H1 (cell line): Measurements from ENCODE around the gene LRIT2. TPM values are rescaled to one million over a fixed set of nuclear protein-coding genes. Genes with fewer than 3 reads are reported as not detected.

Experiments
- CTCF ChIA-PET: fragments of 300-600 bp; sonication (Branson Sonifier 250); formaldehyde crosslinking; loops from one replicate; lab custom pipeline; 2021; ENCODE audit not compliant: partially characterized antibody; lab: Charles Lee
- POLR2A ChIA-PET: fragments of 300-600 bp; sonication (Branson Sonifier 250); formaldehyde crosslinking; loops from one replicate; lab custom pipeline; 2021; ENCODE audit warnings: inconsistent platforms; ENCODE audit not compliant: partially characterized antibody; lab: Charles Lee
- DNase-seq, 2 experiments: peaks; one replicate each; pipeline versions ENCODE4 v3.0.0 to v3.0.0-alpha.2; 2010 to 2022; ENCODE audit warnings: low spot score in 2 of 2, low read depth in 1 of 2, mixed read lengths in 1 of 2
- FAIRE-seq: peaks from 2 replicates; lab custom pipeline; 2011; peaks lifted over from hg19 to GRCh38; lab: Jason Lieb, UNC
- H2AFZ ChIP-seq: 2 replicates; pipeline ENCODE4 v1.8.1; 2012; ENCODE audit warnings: low read length, inconsistent platforms
- H2AK5ac ChIP-seq: 2 replicates; pipeline ENCODE4 v1.6.1; 2013; ENCODE audit warnings: low read depth, low read length
- H2BK120ac ChIP-seq: replicated peaks from 2 replicates; pipeline ENCODE3; 2013; ENCODE audit warnings: low read depth, low read length, inconsistent platforms
- H2BK12ac ChIP-seq: 2 replicates; pipeline ENCODE4 v1.6.1; 2013; ENCODE audit warnings: low read depth, low read length
- H2BK15ac ChIP-seq: 2 replicates; pipeline ENCODE4 v1.6.1; 2013; ENCODE audit warnings: low read length
- H2BK20ac ChIP-seq: 2 replicates; pipeline ENCODE4 v1.6.1; 2013; ENCODE audit warnings: low read length
- H2BK5ac ChIP-seq: 2 replicates; pipeline ENCODE4 v1.6.1; 2013; ENCODE audit warnings: low read depth, low read length
- H3K14ac ChIP-seq: 2 replicates; pipeline ENCODE4 v1.6.1; 2013; ENCODE audit warnings: inconsistent platforms; ENCODE audit not compliant: insufficient read length
- H3K18ac ChIP-seq: 2 replicates; pipeline ENCODE4 v1.6.1; 2013; ENCODE audit warnings: low read length; ENCODE audit errors: extremely low read depth
- H3K23ac ChIP-seq: 2 replicates; pipeline ENCODE4 v1.6.1; 2013; ENCODE audit warnings: inconsistent platforms; ENCODE audit not compliant: insufficient read length
- H3K23me2 ChIP-seq: 2 replicates; pipeline ENCODE4 v1.6.1; 2013; ENCODE audit warnings: low read depth, low read length
- H3K27ac ChIP-seq: 2 replicates; pipeline ENCODE4 v1.6.1; 2011; ENCODE audit warnings: low read depth, low read length, inconsistent platforms
- H3K27me3 ChIP-seq, 4 experiments: replicated peaks in 1 of 4; 1 replicate in 1 of 4; 2 replicates in 3 of 4; pipeline versions ENCODE4 v1.6.1 to v1.8.1; 2011 to 2013; ENCODE audit warnings: low read length in 3 of 4, mild to moderate bottlenecking in 3 of 4, inconsistent platforms in 2 of 4, mixed read lengths in 2 of 4, moderate library complexity in 1 of 4; ENCODE audit not compliant: control insufficient read depth in 3 of 4, insufficient read depth in 3 of 4; ENCODE audit errors: extremely low read depth in 1 of 4
- H3K36me3 ChIP-seq, 4 experiments: 2 replicates each; pipeline versions ENCODE4 v1.6.1 to v1.8.1; 2011 to 2013; ENCODE audit warnings: mild to moderate bottlenecking in 4 of 4, low read length in 3 of 4, moderate library complexity in 2 of 4, control low read depth in 1 of 4, inconsistent platforms in 1 of 4; ENCODE audit not compliant: insufficient read depth in 4 of 4, control insufficient read depth in 2 of 4
- H3K4ac ChIP-seq: replicated peaks from 2 replicates; pipeline ENCODE3; 2013; ENCODE audit warnings: low read length, low read depth, mixed read lengths, inconsistent platforms; ENCODE audit not compliant: insufficient read length
- H3K4me1 ChIP-seq, 4 experiments: replicated peaks in 1 of 4; 1 replicate in 1 of 4; 2 replicates in 3 of 4; pipeline versions ENCODE4 v1.6.1 to v1.8.1; 2011 to 2013; ENCODE audit warnings: low read length in 3 of 4, inconsistent platforms in 2 of 4, mixed read lengths in 1 of 4; ENCODE audit not compliant: insufficient read depth in 4 of 4, control insufficient read depth in 3 of 4
- H3K4me2 ChIP-seq, 2 experiments: 2 replicates each; pipeline versions ENCODE4 v1.6.1 to v1.8.1; 2011 to 2013; ENCODE audit warnings: low read depth in 2 of 2, low read length in 2 of 2, control low read depth in 1 of 2, inconsistent platforms in 1 of 2, mild to moderate bottlenecking in 1 of 2; ENCODE audit not compliant: insufficient read depth in 1 of 2
- H3K4me3 ChIP-seq, 4 experiments: fragments of 200-600, 300-600 bp in 1 of 4; sonication (generic), shearing (Covaris generic), sonication (Bioruptor Twin) in 1 of 4; 2 replicates each; pipeline versions ENCODE4 v1.5.1 to v1.8.1; 2011 to 2016; ENCODE audit warnings: low read length in 4 of 4, low read depth in 3 of 4, control low read depth in 2 of 4, inconsistent platforms in 2 of 4, mild to moderate bottlenecking in 2 of 4, mixed read lengths in 1 of 4, moderate library complexity in 1 of 4; ENCODE audit not compliant: insufficient read depth in 2 of 4; ENCODE audit errors: extremely low read depth in 1 of 4
- H3K56ac ChIP-seq: replicated peaks from 2 replicates; pipeline ENCODE3; 2013; ENCODE audit warnings: low read depth, mild to moderate bottlenecking, mixed read lengths, low read length, inconsistent platforms; ENCODE audit not compliant: insufficient read length
- H3K79me1 ChIP-seq: 2 replicates; pipeline ENCODE4 v1.6.1; 2013; ENCODE audit warnings: low read depth, low read length, control low read depth
- H3K79me2 ChIP-seq, 2 experiments: 2 replicates each; pipeline versions ENCODE4 v1.6.1 to v1.8.1; 2012 to 2013; ENCODE audit warnings: low read length in 2 of 2, mild to moderate bottlenecking in 2 of 2, inconsistent platforms in 1 of 2; ENCODE audit not compliant: insufficient read depth in 2 of 2, control insufficient read depth in 1 of 2
- H3K9ac ChIP-seq, 4 experiments: replicated peaks in 1 of 4; 1 replicate in 1 of 4; 2 replicates in 3 of 4; pipeline versions ENCODE4 v1.6.1 to v1.8.1; 2011 to 2013; ENCODE audit warnings: low read depth in 3 of 4, low read length in 3 of 4, control low read depth in 2 of 4, mild to moderate bottlenecking in 2 of 4, moderate library complexity in 2 of 4, inconsistent platforms in 1 of 4; ENCODE audit errors: extremely low read depth in 1 of 4
- H3K9me3 ChIP-seq, 2 experiments: 2 replicates each; pipeline versions ENCODE4 v1.6.1 to v1.8.1; 2012 to 2013; ENCODE audit warnings: mild to moderate bottlenecking in 2 of 2, moderate library complexity in 2 of 2, control low read depth in 1 of 2, inconsistent platforms in 1 of 2, low read depth in 1 of 2, low read length in 1 of 2, mixed read lengths in 1 of 2; ENCODE audit not compliant: insufficient read depth in 2 of 2
- H4K20me1 ChIP-seq, 2 experiments: replicated peaks in 1 of 2; 2 replicates each; pipeline versions ENCODE3 to v1.8.1; 2011 to 2013; ENCODE audit warnings: inconsistent platforms in 2 of 2, low read length in 2 of 2, mild to moderate bottlenecking in 1 of 2; ENCODE audit not compliant: insufficient read depth in 2 of 2, control insufficient read depth in 1 of 2
- H4K5ac ChIP-seq: 2 replicates; pipeline ENCODE4 v1.6.1; 2013; ENCODE audit warnings: low read length, low read depth, mixed read lengths, inconsistent platforms; ENCODE audit not compliant: insufficient read length
- H4K8ac ChIP-seq: 2 replicates; pipeline ENCODE4 v1.8.0; 2013; ENCODE audit warnings: mild to moderate bottlenecking, moderate library complexity, low read length, inconsistent platforms; ENCODE audit not compliant: insufficient read depth; ENCODE audit errors: extremely low read depth
- H4K91ac ChIP-seq: replicated peaks from 2 replicates; pipeline ENCODE3; 2013; ENCODE audit warnings: low read length, mixed read lengths, inconsistent platforms; ENCODE audit not compliant: insufficient read length
- EGR1 ChIP-seq: IDR thresholded peaks from 2 replicates; pipeline ENCODE4 v1.6.1; 2011; ENCODE audit warnings: low read depth, low read length, borderline replicate concordance
- EP300 ChIP-seq, 2 experiments: IDR thresholded peaks; 1 replicate in 1 of 2; 2 replicates in 1 of 2; pipeline ENCODE4 v1.6.1; 2011 to 2012; ENCODE audit warnings: low read depth in 2 of 2, low read length in 2 of 2, mild to moderate bottlenecking in 2 of 2, borderline replicate concordance in 1 of 2, inconsistent platforms in 1 of 2, moderate library complexity in 1 of 2
- SIRT6 ChIP-seq: IDR thresholded peaks from one replicate; pipeline ENCODE4 v1.7.1; 2012; ENCODE audit warnings: low read length, inconsistent platforms
- TAF1 ChIP-seq: IDR thresholded peaks from 2 replicates; pipeline ENCODE4 v1.6.1; 2011; ENCODE audit warnings: mild to moderate bottlenecking, low read depth, low read length
- WGBS, 2 experiments: shearing (Covaris generic) in 1 of 2; methylation state at CpG; one replicate each; pipeline versions ENCODE4 v1.1.6 to v1.1.7; 2013 to 2015; ENCODE audit warnings: low lambda C conversion rate in 2 of 2, mixed read lengths in 2 of 2, inconsistent platforms in 1 of 2, low coverage in 1 of 2, missing lambda C conversion rate in 1 of 2; ENCODE audit not compliant: insufficient replicate concordance in 2 of 2, insufficient coverage in 1 of 2, insufficient read length in 1 of 2; ENCODE audit errors: extremely low coverage in 1 of 2, missing lambda C conversion rate in 1 of 2; 5-methylcytosine and 5-hydroxymethylcytosine counted together
- polyA plus RNA-seq, 7 experiments: library from polyadenylated mRNA; depleted of rRNA in 3 of 7; stranded (reverse) in 5 of 7; unstranded in 2 of 7; fragments of >200 nt in 5 of 7; fragments of 200-250 nt in 2 of 7; gene quantifications; 1 replicate in 5 of 7; 2 replicates in 1 of 7; 4 replicates in 1 of 7; pipeline versions ENCODE4 v1.2.1 to v1.2.3, GENCODE V29; 2011 to 2013; ENCODE audit warnings: missing spikeins in 2 of 7, mixed read lengths in 2 of 7
- total RNA-seq: library from RNA; stranded (reverse); fragmentation: NEBNext Ultra II Directional; extraction: Animal tissue kit (Norgen Biotek cat#: 25700); gene quantifications from 2 replicates; pipeline ENCODE4 v1.2.1, GENCODE V29; 2021

LRIT2 gene
- total and polyA plus RNA-seq, 2 of the 8 experiments (the other 6 are each of a cell fraction or from before 2014, with no cell fraction given): not detected

DNA sequence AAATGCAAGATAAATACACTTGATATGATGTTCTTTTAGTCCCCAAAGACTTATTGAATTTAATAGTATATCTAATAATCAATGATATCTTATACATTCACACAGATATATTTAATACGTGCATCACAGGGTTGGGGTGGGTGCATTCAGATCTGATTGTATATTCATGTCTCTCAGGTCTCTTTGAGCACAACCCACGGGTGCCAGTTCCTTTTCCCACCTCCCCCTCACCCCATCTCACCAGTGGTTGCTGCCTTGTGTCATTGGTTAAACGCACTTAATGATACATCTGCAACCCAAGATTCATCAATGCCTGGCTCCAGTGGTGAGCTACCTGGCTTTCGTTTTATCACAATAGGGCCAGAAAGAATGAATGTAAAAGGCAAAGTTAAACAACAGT, 9.8 kb upstream of the LRIT2 start:
- no peak overlapping the region for H2BK5ac ChIP-seq
- WGBS, 2 experiments: 84% methylated on average over 4 of the region's 4 CpGs; no CpG with 5 or more reads in 1 of the 2 experiments
- H4K5ac ChIP-seq: no peak overlapping the region
- no peak overlapping the region for H3K4me2 ChIP-seq
- no peak overlapping the region for H2BK120ac ChIP-seq
- no peaks in the 10 kb centered on the region for H3K79me1 ChIP-seq
- ChIA-PET POLR2A (no interaction called here), CTCF (interaction anchor here (1.0 to 3.1 kb wide), 3 partner anchors 12 to 305 kb away, joined by 3 to 44 read pairs (median 5); partner anchors contain the start of gene RGR)
- no peak overlapping the region for H2AFZ ChIP-seq
- H3K4me3 ChIP-seq: no peak overlapping the region
- H2BK12ac ChIP-seq: no peak overlapping the region
- TF ChIP-seq EGR1: no peak
- no peak for TF ChIP-seq EP300 (IDR thresholded peaks at IDR 0.05; ENCODE audit: borderline replicate concordance in 1 of 2, low read depth in 2 of 2, low read length in 2 of 2)
- no peak for TF ChIP-seq TAF1
- TF ChIP-seq SIRT6: no peak
- H3K4ac ChIP-seq: no peak overlapping the region
- no peak overlapping the region for H2BK20ac ChIP-seq
- H3K79me2 ChIP-seq: no peaks in the 10 kb centered on the region
- H2AK5ac ChIP-seq: no peak overlapping the region
- peaks cover 0 to 10% (median 7%) of the 10 kb centered on the region in 4 experiments; a peak in 5 of 7 replicates for H3K27me3 ChIP-seq
- H3K23me2 ChIP-seq: no peaks in the 10 kb centered on the region
- H3K9ac ChIP-seq: no peak overlapping the region
- no peak overlapping the region for H3K23ac ChIP-seq
- no peak for FAIRE-seq
- DNase-seq: no peak
- H3K27ac ChIP-seq: no peak overlapping the region
- no peaks in the 10 kb centered on the region for H3K9me3 ChIP-seq
- no peak overlapping the region for H4K8ac ChIP-seq
- H3K56ac ChIP-seq: no peak overlapping the region
- no peaks in the 10 kb centered on the region for H4K20me1 ChIP-seq
- H2BK15ac ChIP-seq: no peak overlapping the region
- H3K4me1 ChIP-seq: peaks cover 0 to 2% (median 0%) of the 10 kb centered on the region in 4 experiments; a peak in 3 of 7 replicates
- H3K14ac ChIP-seq: no peak overlapping the region
- H4K91ac ChIP-seq: no peak overlapping the region
- no peaks in the 10 kb centered on the region for H3K36me3 ChIP-seq
- H3K18ac ChIP-seq: no peak overlapping the region
